Measurements from ENCODE around the gene OR2Y1. TPM values are rescaled to one million over a fixed set of nuclear protein-coding genes. Genes with fewer than 3 reads are reported as not detected.

Gene OR2Y1
- total RNA-seq, 2 donors from 2014 or later: not detected

DNA sequence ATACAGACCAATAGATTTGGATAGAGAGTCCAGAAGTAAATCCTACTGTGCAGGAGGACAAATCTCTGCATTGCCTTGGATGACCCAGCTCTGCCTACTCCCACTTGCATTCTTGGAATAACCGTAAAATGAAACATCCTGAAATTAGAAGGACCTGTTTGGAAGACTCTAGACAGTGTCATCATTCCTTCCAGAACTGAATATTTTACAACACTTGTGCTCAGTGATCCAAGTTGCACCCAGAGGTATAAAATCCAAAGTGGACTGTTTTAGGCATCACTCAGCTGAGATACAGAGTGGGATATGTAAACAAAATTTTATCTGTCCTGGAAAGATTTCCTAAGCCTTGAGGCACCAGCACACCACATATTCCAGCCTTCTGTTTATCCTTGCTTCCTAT is 43.7 kb downstream of the OR2Y1 start:
- no peak for DNase-seq
- Mint-ChIP-seq H3K27me3 (ENCODE audit: insufficient read depth) (peaks cover 42% of the 10 kb centered on the region), H3K9me3 (peaks cover 18% of the 10 kb centered on the region), H3K27ac (no peak overlapping the region), H3K4me1 (no peaks in the 10 kb centered on the region), H3K36me3 (ENCODE audit: low read depth) (no peaks in the 10 kb centered on the region), H3K4me3 (no peak overlapping the region)
- no peak overlapping the region for H3K4me3 ChIP-seq (ENCODE audit: low read length)
- H3K9me3 ChIP-seq (ENCODE audit: control insufficient read depth, low read length): peaks cover 7% of the 10 kb centered on the region
- WGBS, 2 experiments (ENCODE audit: insufficient coverage in 1 of 2, insufficient read length in 1 of 2): 90 to 100% methylated on average over 1 of the region's 1 CpG
- no peak overlapping the region for H3K27ac ChIP-seq (ENCODE audit: low read depth, low read length)
- H3K9ac ChIP-seq (ENCODE audit: extremely low read depth, low read length, poor library complexity, severe bottlenecking): no peak overlapping the region
- peaks cover 7% of the 10 kb centered on the region for H3K27me3 ChIP-seq (ENCODE audit: control insufficient read depth, insufficient read depth, low read length, poor library complexity, severe bottlenecking)
- H3K4me1 ChIP-seq (ENCODE audit: control insufficient read depth, insufficient read depth, low read length): no peaks in the 10 kb centered on the region
- no peaks in the 10 kb centered on the region for H3K36me3 ChIP-seq (ENCODE audit: control insufficient read depth, insufficient read depth, low read length)
- TF ChIP-seq CTCF (conservative IDR thresholded peaks at IDR 0.05): no peak

DNA sequence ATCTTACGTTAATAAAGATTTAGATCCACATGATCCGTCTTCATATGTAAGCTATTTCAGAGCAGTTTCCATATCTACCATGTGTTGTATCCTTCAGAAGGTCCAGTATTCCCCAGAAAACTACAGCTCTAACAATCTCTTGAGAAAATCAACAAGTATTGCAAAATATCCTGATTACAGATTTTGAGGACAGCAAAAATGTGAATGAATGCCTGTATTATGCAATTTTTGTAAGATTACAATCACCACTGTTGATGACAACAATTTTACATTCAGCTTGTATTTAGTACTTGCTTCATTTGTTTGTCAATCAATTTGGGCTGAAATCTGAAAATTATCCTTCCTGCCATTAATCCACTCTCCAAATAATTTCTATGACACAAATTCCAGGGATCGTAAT is 47.4 kb downstream of the OR2Y1 start:
- H3K36me3 Mint-ChIP-seq (ENCODE audit: low read depth): no peaks in the 10 kb centered on the region
- TF ChIP-seq CTCF (conservative IDR thresholded peaks at IDR 0.05): no peak
- no peak for DNase-seq
- H3K4me3 ChIP-seq (ENCODE audit: low read length): no peak overlapping the region
- no peak overlapping the region for H3K9ac ChIP-seq (ENCODE audit: extremely low read depth, low read length, poor library complexity, severe bottlenecking)
- H3K36me3 ChIP-seq (ENCODE audit: control insufficient read depth, insufficient read depth, low read length): no peaks in the 10 kb centered on the region
- H3K9me3 Mint-ChIP-seq: no peaks in the 10 kb centered on the region
- peaks cover 7% of the 10 kb centered on the region for H3K27me3 ChIP-seq (ENCODE audit: control insufficient read depth, insufficient read depth, low read length, poor library complexity, severe bottlenecking)
- H3K9me3 ChIP-seq (ENCODE audit: control insufficient read depth, low read length): no peaks in the 10 kb centered on the region
- H3K27me3 Mint-ChIP-seq (ENCODE audit: insufficient read depth): peaks cover 38% of the 10 kb centered on the region
- H3K4me3 Mint-ChIP-seq: no peak overlapping the region
- H3K4me1 ChIP-seq (ENCODE audit: control insufficient read depth, insufficient read depth, low read length): no peaks in the 10 kb centered on the region
- WGBS, 2 experiments (ENCODE audit: insufficient coverage in 1 of 2, insufficient read length in 1 of 2): 73 to 86% methylated on average over 3 of the region's 3 CpGs
- H3K27ac ChIP-seq (ENCODE audit: low read depth, low read length): no peak overlapping the region
- H3K4me1 Mint-ChIP-seq: peaks cover 11% of the 10 kb centered on the region
- H3K27ac Mint-ChIP-seq: no peak overlapping the region

GRCh38 chr5:180691046-180691445 is 48.8 kb downstream of the OR2Y1 start:
- Histone ChIP-seq H3K4me3 (ENCODE audit: low read length) (no peak overlapping the region), H3K27me3 (ENCODE audit: control insufficient read depth, insufficient read depth, low read length, poor library complexity, severe bottlenecking) (peaks cover 7% of the 10 kb centered on the region), H3K36me3 (ENCODE audit: control insufficient read depth, insufficient read depth, low read length) (no peaks in the 10 kb centered on the region), H3K27ac (ENCODE audit: low read depth, low read length) (no peak overlapping the region), H3K9me3 (ENCODE audit: control insufficient read depth, low read length) (no peaks in the 10 kb centered on the region), H3K4me1 (ENCODE audit: control insufficient read depth, insufficient read depth, low read length) (no peaks in the 10 kb centered on the region), H3K9ac (ENCODE audit: extremely low read depth, low read length, poor library complexity, severe bottlenecking) (no peak overlapping the region)
- Mint-ChIP-seq H3K27me3 (ENCODE audit: insufficient read depth) (peaks cover 42% of the 10 kb centered on the region), H3K27ac (no peak overlapping the region), H3K9me3 (no peaks in the 10 kb centered on the region), H3K4me3 (no peak overlapping the region), H3K4me1 (peaks cover 11% of the 10 kb centered on the region), H3K36me3 (ENCODE audit: low read depth) (no peaks in the 10 kb centered on the region)
- 86 to 93% methylated on average over 4 to 6 of the region's 6 CpGs for WGBS, 2 experiments (ENCODE audit: insufficient coverage in 1 of 2, insufficient read length in 1 of 2)
- DNase-seq: no peak
- TF ChIP-seq CTCF (conservative IDR thresholded peaks at IDR 0.05): no peak

Measured in endodermal cell (in vitro differentiated cells).